Measurements from ENCODE around the gene SLC38A3.

Gene SLC38A3

DNA sequence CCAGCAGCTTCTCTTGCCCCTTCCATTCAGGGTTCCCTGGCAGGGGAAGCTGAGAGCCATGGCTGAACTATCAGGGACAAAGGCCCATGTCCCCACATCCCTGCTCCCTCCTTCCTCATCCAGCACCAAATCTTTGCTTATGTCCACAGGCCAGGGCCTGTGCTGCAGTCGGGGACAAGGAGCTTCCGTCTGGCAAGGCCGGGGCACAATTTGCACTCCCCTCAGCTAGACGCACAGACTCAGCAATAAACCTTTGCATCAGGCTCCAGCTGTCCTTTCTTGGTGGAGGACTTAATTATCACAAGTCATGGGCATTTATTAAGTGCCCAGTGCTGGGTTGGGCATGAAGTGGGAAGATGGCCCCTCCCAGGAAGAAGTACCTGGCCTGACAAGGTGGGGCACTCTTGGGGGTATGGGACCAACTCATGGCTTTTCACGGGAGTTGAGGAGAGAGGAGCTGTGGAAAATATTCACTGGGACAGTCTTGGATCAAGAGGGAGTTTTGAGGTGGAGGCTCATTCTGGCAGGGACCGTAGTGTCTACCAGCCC is 8.7 kb upstream of the SLC38A3 start:
- TF ChIP-seq, protein P1, sequence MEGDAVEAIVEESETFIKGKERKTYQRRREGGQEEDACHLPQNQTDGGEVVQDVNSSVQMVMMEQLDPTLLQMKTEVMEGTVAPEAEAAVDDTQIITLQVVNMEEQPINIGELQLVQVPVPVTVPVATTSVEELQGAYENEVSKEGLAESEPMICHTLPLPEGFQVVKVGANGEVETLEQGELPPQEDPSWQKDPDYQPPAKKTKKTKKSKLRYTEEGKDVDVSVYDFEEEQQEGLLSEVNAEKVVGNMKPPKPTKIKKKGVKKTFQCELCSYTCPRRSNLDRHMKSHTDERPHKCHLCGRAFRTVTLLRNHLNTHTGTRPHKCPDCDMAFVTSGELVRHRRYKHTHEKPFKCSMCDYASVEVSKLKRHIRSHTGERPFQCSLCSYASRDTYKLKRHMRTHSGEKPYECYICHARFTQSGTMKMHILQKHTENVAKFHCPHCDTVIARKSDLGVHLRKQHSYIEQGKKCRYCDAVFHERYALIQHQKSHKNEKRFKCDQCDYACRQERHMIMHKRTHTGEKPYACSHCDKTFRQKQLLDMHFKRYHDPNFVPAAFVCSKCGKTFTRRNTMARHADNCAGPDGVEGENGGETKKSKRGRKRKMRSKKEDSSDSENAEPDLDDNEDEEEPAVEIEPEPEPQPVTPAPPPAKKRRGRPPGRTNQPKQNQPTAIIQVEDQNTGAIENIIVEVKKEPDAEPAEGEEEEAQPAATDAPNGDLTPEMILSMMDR (IDR thresholded peaks at IDR 0.05; ENCODE audit: extremely low read depth, missing control alignments): no peak
- DNase-seq (ENCODE audit: low spot score): no peak

DNA sequence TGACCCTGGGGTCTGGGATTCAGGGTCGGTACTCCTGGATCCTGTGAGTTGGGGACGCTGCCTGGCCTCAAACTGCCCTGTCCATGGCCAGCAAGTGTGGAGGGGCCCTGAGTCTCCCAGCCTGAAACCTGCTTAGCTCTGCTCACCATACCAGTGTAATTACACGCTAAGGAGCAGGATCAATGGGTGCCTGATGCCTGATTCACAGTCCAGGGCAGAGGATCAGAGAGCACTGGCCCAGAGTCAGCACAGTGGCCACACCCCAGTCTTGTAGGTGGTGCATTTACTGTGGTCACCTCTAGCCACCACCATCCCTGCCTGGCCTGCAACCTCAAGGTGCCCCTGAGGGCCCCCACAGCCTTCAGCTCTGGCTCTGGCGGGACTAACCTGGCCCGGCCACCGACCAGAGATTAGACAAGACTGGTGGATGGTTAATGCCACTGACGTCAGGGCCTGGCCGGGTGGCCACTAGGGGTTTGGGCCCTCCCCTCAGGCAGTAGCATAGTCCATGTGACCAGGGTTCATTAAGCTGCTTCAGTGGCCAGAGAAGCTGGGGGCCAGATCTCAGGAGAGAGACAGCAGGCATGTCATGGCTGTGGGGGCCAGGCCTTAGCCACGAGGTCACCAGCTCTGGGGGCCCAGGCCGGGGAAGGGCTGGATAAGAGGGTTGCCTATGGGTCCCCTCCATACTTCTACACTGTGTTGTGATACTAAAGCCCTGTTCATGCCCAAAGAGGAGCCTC is 3.3 kb upstream of the SLC38A3 start:
- TF ChIP-seq, protein P1 (IDR thresholded peaks at IDR 0.05; ENCODE audit: extremely low read depth, missing control alignments): no peak
- no peak for DNase-seq (ENCODE audit: low spot score)

DNA sequence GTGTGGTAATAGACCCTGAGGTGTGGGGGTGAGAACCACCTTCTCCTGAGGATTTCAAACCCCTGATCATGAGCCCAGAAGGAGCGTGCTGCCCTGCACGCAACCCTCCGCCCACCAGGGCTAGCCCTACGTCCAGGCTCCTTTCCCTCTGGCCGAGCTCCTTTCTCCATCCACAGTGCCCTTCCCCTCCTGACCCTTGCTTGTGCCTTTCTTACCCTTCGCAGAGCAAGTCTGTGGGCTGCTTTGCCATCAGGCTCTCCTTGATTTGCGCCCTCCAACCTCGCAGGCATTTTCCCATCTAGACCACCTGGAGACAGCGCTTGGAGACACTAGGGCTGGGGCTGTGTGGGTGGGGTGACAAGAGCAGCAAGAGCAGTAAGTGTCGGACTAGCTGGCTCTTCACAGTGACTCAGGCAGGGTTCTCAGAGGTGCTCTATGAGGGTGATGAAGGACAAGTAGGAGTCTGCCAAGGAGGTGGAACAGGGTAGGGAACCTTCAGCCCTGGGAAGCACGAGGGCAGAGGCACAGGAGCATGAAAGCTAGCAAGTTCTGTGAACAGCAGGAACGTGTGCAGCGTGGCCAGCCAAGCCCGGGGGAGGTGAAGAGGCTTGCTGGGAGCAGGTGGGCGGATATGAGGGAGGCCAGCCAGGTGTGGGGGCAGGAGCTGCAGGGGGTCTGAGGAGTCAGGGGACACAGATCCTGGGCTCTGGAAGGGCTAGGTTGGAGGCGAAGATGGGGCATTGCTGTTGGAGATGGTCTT is 2.5 kb upstream of the SLC38A3 start:
- no peak for DNase-seq (ENCODE audit: low spot score)
- TF ChIP-seq, protein P1 (IDR thresholded peaks at IDR 0.05; ENCODE audit: extremely low read depth, missing control alignments): no peak

DNA sequence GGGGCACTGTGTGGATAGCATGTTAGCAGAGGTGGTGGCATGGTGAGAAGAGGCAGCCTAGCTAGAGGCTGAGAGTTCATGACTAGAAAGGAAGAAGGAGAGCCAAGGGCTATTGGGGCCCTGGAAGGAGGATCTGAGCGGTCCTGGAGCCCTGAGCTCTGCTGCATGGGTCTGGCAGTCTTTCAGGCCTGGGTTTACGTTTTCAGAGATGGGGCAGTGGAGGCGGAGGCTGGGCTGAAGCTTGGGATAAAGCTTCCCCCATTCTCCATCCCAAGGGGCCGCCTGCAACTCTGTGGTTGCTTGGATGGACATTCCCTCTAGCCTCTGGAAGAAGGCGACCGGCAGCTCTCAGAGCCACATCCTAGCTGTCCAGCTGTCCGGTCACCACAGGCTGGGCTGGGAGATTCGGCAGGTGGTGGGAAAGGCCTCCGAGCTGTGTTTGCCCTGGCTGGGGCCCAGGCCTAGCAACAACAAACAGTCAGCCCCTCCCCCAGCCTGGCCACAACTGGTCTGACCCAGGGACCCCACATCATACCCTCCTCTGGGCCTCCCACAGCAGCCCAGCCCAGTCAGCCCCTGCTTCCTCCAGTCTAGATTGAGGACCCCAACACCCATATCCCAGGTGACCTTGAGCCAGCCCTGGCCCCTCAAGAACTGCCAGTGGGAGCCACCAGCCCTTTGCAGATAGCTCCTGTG is 1.8 kb upstream of the SLC38A3 start:
- DNase-seq (ENCODE audit: low spot score): no peak
- TF ChIP-seq, protein P1 (IDR thresholded peaks at IDR 0.05; ENCODE audit: extremely low read depth, missing control alignments): no peak

DNA sequence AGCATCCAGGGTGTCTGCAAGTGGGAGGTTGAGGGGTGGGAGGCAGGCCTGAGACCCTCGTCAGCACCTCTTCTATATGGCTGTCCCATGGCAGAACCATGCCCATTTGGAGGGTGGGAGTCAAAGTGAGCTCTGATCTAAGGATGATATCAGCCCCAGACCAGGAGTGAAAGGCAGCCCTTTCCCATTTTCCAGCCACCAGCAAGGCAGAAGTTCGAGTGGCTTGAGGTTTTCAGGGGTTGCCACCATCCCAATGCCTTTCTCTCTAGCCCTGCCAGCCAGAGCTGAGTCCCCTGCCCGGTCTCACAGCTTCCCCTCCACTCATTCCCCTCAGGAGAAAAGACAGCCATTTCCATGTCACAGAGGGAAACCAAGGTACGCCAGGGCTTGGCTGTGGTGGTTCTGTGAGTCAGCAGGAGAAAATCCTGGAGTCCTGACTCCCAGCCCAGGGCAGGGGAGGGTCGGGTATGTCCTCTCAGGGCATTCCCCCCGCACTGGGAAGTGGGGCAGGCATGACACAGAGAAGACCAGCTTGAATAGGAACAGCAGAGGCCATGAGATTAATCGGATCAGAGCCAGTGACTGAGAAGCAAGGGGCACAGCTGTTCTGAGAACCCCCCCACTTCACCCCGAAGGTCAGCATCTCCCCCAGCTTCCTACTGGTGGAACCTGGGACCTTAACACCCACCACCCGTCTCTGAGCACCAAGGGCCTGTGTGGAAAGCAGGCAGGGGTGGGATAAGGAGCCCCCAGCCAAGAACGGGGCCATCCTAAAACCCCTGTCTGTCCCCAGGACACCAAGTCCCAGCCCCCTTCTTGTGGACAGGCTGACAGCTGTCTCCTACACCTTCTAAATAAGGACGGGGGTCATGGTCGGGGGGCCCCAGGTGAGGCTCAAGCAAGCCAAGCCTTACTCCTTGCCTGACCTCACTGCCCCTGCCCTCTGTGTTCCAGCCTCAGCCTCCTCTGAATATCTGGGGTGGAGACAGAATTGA is 965 bp upstream of the SLC38A3 start:
- DNase-seq (ENCODE audit: low spot score): no peak
- TF ChIP-seq, protein P1 (IDR thresholded peaks at IDR 0.05; ENCODE audit: extremely low read depth, missing control alignments): no peak

DNA sequence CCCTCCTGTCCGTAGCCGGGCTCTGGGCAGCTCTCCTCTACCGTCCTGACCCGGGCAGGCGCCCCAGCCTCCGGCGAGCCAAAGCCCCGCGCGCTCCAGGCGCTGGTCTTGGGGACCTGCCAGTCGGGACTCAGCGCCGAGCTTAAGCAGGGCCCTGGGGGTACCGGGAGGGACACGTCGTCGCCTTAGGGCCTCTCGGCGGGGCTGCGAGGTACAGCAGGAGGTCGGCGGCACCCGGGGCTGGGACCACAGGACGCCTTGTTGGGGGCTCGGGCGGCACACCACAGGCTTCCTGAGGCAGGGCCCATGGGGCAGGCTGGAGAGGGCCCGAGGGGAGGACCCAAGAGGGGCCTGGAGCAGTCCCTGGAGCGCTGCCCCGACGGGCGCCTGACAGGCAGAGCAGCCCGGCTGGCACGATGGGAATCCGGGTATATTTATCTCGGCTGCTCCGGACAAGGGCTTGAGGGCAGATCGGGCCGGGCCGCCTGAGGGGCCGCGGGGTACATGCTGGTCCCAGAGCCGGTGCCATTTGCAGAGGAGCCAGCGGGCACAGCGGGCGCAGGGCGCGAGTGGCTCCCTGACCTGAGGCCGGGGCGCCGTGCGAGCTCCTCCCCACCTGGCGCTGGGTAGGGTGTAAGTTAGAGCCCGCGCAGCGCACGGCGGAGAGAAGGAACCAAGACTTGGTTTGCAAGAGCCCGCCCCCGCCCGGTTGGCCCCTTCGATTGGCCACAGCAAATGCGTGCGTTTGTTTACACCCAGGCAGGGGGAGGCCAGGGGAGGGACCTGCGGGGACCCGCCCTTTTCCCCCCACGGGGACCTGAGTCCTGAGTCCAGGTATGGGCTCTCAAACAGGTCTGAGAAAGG is 574 bp downstream of the SLC38A3 start:
- no peak for DNase-seq (ENCODE audit: low spot score)
- TF ChIP-seq, protein P1 (IDR thresholded peaks at IDR 0.05; ENCODE audit: extremely low read depth, missing control alignments): no peak

All from GM20000 (cell line).